ENCODE data around the gene SGIP1. TPM values are rescaled to one million over a fixed set of nuclear protein-coding genes. Genes with fewer than 3 reads are reported as not detected.

SGIP1 gene
- polyA plus RNA-seq, 1 experiment: 110 TPM

DNA sequence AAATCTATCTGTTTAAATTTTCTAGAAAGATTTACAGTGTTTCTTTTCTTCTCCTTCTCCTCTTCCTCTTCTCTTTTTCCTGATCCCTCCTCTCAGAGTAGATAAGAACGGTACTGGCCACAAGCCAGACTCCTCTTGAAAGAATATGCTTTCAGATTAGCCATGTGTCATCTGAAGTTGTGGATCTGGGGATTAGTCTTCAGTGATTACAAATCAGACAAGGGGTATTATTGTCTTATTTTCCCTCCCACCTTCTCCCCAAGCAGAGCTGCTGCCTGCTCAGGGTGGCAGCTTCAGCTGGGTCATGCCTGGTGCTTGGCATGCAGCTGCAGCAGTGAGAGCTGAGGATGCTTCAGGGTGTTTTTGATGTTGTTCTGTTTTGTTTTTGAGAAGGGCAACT, 42.7 kb downstream of the SGIP1 start:
- CTCF ChIA-PET: no interaction called here
- TF ChIP-seq, protein P1, sequence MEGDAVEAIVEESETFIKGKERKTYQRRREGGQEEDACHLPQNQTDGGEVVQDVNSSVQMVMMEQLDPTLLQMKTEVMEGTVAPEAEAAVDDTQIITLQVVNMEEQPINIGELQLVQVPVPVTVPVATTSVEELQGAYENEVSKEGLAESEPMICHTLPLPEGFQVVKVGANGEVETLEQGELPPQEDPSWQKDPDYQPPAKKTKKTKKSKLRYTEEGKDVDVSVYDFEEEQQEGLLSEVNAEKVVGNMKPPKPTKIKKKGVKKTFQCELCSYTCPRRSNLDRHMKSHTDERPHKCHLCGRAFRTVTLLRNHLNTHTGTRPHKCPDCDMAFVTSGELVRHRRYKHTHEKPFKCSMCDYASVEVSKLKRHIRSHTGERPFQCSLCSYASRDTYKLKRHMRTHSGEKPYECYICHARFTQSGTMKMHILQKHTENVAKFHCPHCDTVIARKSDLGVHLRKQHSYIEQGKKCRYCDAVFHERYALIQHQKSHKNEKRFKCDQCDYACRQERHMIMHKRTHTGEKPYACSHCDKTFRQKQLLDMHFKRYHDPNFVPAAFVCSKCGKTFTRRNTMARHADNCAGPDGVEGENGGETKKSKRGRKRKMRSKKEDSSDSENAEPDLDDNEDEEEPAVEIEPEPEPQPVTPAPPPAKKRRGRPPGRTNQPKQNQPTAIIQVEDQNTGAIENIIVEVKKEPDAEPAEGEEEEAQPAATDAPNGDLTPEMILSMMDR (IDR thresholded peaks at IDR 0.05; ENCODE audit: low read depth, low read length): no peak

DNA sequence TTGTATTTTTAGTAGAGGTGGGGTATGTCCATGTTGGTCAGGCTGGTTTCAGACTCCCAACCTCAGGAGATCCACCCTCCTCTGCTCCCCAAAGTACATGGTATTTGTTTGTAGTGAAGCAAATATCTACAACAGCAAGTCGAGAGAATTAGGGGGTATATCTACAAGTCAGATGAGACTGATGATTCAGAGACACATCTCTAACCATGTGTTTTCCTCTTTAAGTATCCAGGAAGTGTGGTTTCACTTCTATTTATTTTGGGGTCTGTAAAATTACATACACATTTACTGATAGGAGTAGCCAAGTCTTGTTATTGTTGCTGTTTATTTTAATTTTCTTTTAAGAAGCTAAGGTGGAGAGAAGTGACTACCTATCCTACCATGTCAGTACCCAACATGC, 44.9 kb downstream of the SGIP1 start:
- Histone ChIP-seq H3K4me3 (ENCODE audit: low read depth, low read length) (no peak overlapping the region), H3K27me3 (ENCODE audit: control insufficient read depth, insufficient read depth, low read length) (no peaks in the 10 kb centered on the region), H3K27ac (ENCODE audit: low read depth, low read length) (no peak overlapping the region), H3K9me3 (ENCODE audit: control insufficient read depth, insufficient read depth, low read length) (no peaks in the 10 kb centered on the region)
- TF ChIP-seq, protein P1 (IDR thresholded peaks at IDR 0.05; ENCODE audit: low read depth, low read length): no peak
- DNase-seq (ENCODE audit: low read depth, low spot score): no peak
- POLR2A ChIA-PET: no interaction called here
- CTCF ChIA-PET: no interaction called here

More for the DNA sequence above, 42.7 kb downstream of the SGIP1 start:
- POLR2A ChIA-PET: interaction anchor here (0.6 to 1.7 kb wide), 2 partner anchors 13 to 44 kb away, joined by 3 to 9 read pairs; no protein-coding TSS in a partner anchor
- H3K27me3 ChIP-seq (ENCODE audit: control insufficient read depth, insufficient read depth, low read length): no peaks in the 10 kb centered on the region
- no peak overlapping the region for H3K4me3 ChIP-seq (ENCODE audit: low read depth, low read length)
- peak overlapping the region; percentile 3 for H3K27ac ChIP-seq (ENCODE audit: low read depth, low read length)
- DNase-seq (ENCODE audit: low read depth, low spot score): no peak
- H3K9me3 ChIP-seq (ENCODE audit: control insufficient read depth, insufficient read depth, low read length): no peaks in the 10 kb centered on the region

DNA sequence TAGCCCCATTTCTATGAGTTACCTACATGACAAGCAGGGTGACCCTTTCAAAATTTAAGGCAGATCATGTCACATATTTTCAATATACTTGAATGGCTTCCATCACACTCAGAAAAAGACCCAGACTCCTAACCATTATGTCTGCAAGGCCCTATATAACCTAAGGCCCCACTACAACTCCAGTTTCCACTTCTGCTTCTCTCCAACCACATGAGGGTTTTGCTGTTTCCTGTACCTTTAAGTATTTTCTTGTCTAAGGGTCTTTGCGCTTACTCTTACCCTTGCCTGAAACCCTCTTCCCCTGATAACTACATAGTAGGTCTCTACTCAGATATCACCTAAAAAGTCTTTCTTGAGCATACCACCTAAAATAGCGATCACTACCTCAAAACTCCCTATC, 46.1 kb downstream of the SGIP1 start:
- Histone ChIP-seq H3K9me3 (ENCODE audit: control insufficient read depth, insufficient read depth, low read length) (no peaks in the 10 kb centered on the region), H3K27me3 (ENCODE audit: control insufficient read depth, insufficient read depth, low read length) (no peaks in the 10 kb centered on the region), H3K4me3 (ENCODE audit: low read depth, low read length) (no peak overlapping the region), H3K27ac (ENCODE audit: low read depth, low read length) (no peak overlapping the region)
- ChIA-PET POLR2A (no interaction called here), CTCF (no interaction called here)
- TF ChIP-seq, protein P1 (IDR thresholded peaks at IDR 0.05; ENCODE audit: low read depth, low read length): no peak
- no peak for DNase-seq (ENCODE audit: low read depth, low spot score)

DNA sequence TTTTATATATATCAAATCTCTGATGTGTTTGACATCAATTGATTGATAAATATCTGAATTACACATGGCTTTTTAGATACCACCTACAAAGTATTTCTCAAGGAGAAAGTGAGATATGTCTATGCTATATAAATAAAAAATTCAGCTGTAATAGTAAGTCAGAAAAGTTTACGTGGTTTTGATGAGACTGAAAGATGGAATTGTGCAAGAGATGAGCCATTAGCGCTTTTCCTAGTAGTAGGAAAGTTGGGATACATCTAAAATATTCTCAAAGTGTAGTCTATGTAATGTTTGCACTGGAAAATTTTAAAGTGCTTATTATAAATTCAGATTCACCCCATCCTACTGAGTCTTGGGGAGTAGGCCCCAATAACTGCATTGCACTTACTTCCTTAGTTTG, 49.1 kb downstream of the SGIP1 start:
- CTCF ChIA-PET: no interaction called here

DNA sequence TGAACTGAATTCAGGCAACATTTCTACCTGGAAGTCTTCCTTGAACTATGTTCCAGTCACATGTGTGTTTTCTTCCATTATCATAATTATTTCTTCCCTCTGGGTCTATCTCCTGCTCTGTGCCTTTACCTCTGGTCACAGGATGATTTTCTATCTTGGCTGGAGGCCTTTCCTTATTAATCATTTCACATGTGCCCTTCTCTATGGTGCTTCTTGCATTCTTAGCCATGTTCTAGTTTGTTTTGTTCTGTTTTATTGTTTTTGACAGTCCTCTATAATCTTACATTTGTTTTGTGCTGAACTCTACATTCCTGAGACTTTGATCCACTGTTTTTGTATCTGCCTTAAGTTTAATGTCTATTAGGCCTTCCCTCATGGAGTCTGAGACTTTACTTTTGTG, 51.0 kb downstream of the SGIP1 start:
- CTCF ChIA-PET: interaction anchor here (0.8 kb wide), 1 partner anchor 49 kb away, joined by 3 read pairs; no protein-coding TSS in a partner anchor
- POLR2A ChIA-PET: no interaction called here
- DNase-seq (ENCODE audit: low read depth, low spot score): no peak
- TF ChIP-seq, protein P1 (IDR thresholded peaks at IDR 0.05; ENCODE audit: low read depth, low read length): no peak
- no peaks in the 10 kb centered on the region for H3K9me3 ChIP-seq (ENCODE audit: control insufficient read depth, insufficient read depth, low read length)
- H3K4me3 ChIP-seq (ENCODE audit: low read depth, low read length): no peak overlapping the region
- no peak overlapping the region for H3K27ac ChIP-seq (ENCODE audit: low read depth, low read length)
- no peaks in the 10 kb centered on the region for H3K27me3 ChIP-seq (ENCODE audit: control insufficient read depth, insufficient read depth, low read length)

More for the DNA sequence above, 49.1 kb downstream of the SGIP1 start:
- POLR2A ChIA-PET: no interaction called here
- no peak for DNase-seq (ENCODE audit: low read depth, low spot score)
- Histone ChIP-seq H3K4me3 (ENCODE audit: low read depth, low read length) (no peak overlapping the region), H3K27me3 (ENCODE audit: control insufficient read depth, insufficient read depth, low read length) (no peaks in the 10 kb centered on the region), H3K9me3 (ENCODE audit: control insufficient read depth, insufficient read depth, low read length) (no peaks in the 10 kb centered on the region), H3K27ac (ENCODE audit: low read depth, low read length) (no peak overlapping the region)
- TF ChIP-seq, protein P1 (IDR thresholded peaks at IDR 0.05; ENCODE audit: low read depth, low read length): no peak

Data from AG04450 (cell line).